ENCODE measurements around the gene EIF2A. TPM values are rescaled to one million over a fixed set of nuclear protein-coding genes. Genes with fewer than 3 reads are reported as not detected.

Gene EIF2A
- total and polyA plus RNA-seq, 2 of the 13 experiments (the other 11 are each of a cell fraction or from before 2014, with no cell fraction given), result 124 to 139 TPM

DNA sequence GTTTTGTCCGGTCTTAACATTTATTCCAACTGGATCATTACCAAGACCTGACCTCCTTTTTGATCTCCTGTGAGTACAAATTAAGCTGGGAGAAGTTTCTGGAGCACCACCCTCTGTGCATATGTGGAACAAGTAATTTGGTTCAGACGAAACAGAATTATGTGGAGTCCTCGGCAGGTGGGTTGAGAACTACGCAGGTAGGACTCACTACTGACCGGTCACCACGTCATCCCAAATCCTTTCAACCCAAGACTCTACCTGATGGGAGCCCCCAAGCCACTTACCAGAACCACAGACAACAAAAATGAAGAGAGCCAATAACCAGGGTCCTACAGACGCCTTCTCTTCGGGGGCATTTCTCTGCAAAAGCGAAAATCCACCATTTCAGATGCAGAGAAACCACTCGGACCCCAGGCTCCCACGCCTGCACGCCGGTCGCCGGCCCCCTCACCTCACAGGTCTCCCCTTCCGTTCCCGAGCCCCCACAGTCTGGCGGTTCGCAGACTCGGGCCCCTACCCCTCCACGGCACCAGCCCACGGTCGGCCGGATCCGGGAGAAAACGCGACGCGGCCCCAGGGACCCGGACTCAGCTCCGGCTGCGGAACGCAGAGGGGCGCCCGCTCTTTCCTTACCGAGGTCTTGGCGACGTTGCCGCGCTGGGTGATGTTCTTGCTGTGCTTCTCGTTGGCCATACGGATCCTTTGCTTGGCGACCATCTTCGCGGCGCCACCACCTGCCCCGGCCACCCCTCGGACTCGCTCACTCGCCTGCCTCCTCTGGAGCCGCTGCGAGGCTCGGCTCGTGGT, 965 bp upstream of the EIF2A start (continued):
- TF ChIP-seq, protein P1, sequence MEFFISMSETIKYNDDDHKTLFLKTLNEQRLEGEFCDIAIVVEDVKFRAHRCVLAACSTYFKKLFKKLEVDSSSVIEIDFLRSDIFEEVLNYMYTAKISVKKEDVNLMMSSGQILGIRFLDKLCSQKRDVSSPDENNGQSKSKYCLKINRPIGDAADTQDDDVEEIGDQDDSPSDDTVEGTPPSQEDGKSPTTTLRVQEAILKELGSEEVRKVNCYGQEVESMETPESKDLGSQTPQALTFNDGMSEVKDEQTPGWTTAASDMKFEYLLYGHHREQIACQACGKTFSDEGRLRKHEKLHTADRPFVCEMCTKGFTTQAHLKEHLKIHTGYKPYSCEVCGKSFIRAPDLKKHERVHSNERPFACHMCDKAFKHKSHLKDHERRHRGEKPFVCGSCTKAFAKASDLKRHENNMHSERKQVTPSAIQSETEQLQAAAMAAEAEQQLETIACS (CRISPR knock-in tag; IDR thresholded peaks at IDR 0.05), result 0 out of 2 replicates have a peak, but pooled peaks have one; percentile 18
- 0 out of 2 replicates have a peak, but pooled peaks have one; percentile 6 for TF ChIP-seq ZNF563 (CRISPR knock-in tag; IDR thresholded peaks at IDR 0.05)
- TF ChIP-seq IKZF4 (CRISPR knock-in tag; IDR thresholded peaks at IDR 0.05; ENCODE audit: borderline replicate concordance, low read depth, not compliant biosample characterization), result no peak
- no peak for TF ChIP-seq DPF2 (CRISPR knock-in tag; IDR thresholded peaks at IDR 0.05; ENCODE audit: borderline replicate concordance, low read depth)
- no peak for TF ChIP-seq RORA (CRISPR knock-in tag; IDR thresholded peaks at IDR 0.05)
- no peak for TF ChIP-seq RFX5 (IDR thresholded peaks at IDR 0.05; ENCODE audit: low read depth, low read length)
- TF ChIP-seq RBAK (CRISPR knock-in tag; IDR thresholded peaks at IDR 0.05), result no peak
- TF ChIP-seq, protein P2, sequence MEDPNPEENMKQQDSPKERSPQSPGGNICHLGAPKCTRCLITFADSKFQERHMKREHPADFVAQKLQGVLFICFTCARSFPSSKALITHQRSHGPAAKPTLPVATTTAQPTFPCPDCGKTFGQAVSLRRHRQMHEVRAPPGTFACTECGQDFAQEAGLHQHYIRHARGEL (CRISPR knock-in tag; IDR thresholded peaks at IDR 0.05), result peak; percentile 63; the same call in 1 of the 2 replicates
- TF ChIP-seq RFX1 (IDR thresholded peaks at IDR 0.05), result no peak
- TF ChIP-seq, protein P3, sequence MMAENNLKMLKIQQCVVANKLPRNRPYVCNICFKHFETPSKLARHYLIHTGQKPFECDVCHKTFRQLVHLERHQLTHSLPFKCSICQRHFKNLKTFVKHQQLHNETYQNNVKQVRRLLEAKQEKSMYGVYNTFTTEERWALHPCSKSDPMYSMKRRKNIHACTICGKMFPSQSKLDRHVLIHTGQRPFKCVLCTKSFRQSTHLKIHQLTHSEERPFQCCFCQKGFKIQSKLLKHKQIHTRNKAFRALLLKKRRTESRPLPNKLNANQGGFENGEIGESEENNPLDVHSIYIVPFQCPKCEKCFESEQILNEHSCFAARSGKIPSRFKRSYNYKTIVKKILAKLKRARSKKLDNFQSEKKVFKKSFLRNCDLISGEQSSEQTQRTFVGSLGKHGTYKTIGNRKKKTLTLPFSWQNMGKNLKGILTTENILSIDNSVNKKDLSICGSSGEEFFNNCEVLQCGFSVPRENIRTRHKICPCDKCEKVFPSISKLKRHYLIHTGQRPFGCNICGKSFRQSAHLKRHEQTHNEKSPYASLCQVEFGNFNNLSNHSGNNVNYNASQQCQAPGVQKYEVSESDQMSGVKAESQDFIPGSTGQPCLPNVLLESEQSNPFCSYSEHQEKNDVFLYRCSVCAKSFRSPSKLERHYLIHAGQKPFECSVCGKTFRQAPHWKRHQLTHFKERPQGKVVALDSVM (CRISPR knock-in tag; IDR thresholded peaks at IDR 0.05), result 0 out of 2 replicates have a peak, but pooled peaks have one; percentile 46
- TF ChIP-seq, protein P4, sequence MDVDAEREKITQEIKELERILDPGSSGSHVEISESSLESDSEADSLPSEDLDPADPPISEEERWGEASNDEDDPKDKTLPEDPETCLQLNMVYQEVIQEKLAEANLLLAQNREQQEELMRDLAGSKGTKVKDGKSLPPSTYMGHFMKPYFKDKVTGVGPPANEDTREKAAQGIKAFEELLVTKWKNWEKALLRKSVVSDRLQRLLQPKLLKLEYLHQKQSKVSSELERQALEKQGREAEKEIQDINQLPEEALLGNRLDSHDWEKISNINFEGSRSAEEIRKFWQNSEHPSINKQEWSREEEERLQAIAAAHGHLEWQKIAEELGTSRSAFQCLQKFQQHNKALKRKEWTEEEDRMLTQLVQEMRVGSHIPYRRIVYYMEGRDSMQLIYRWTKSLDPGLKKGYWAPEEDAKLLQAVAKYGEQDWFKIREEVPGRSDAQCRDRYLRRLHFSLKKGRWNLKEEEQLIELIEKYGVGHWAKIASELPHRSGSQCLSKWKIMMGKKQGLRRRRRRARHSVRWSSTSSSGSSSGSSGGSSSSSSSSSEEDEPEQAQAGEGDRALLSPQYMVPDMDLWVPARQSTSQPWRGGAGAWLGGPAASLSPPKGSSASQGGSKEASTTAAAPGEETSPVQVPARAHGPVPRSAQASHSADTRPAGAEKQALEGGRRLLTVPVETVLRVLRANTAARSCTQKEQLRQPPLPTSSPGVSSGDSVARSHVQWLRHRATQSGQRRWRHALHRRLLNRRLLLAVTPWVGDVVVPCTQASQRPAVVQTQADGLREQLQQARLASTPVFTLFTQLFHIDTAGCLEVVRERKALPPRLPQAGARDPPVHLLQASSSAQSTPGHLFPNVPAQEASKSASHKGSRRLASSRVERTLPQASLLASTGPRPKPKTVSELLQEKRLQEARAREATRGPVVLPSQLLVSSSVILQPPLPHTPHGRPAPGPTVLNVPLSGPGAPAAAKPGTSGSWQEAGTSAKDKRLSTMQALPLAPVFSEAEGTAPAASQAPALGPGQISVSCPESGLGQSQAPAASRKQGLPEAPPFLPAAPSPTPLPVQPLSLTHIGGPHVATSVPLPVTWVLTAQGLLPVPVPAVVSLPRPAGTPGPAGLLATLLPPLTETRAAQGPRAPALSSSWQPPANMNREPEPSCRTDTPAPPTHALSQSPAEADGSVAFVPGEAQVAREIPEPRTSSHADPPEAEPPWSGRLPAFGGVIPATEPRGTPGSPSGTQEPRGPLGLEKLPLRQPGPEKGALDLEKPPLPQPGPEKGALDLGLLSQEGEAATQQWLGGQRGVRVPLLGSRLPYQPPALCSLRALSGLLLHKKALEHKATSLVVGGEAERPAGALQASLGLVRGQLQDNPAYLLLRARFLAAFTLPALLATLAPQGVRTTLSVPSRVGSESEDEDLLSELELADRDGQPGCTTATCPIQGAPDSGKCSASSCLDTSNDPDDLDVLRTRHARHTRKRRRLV (CRISPR knock-in tag; IDR thresholded peaks at IDR 0.05), result no peak
- TF ChIP-seq, protein P5, sequence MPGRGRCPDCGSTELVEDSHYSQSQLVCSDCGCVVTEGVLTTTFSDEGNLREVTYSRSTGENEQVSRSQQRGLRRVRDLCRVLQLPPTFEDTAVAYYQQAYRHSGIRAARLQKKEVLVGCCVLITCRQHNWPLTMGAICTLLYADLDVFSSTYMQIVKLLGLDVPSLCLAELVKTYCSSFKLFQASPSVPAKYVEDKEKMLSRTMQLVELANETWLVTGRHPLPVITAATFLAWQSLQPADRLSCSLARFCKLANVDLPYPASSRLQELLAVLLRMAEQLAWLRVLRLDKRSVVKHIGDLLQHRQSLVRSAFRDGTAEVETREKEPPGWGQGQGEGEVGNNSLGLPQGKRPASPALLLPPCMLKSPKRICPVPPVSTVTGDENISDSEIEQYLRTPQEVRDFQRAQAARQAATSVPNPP (CRISPR knock-in tag; IDR thresholded peaks at IDR 0.05), result peak; percentile 85
- TF ChIP-seq ZNF558 (CRISPR knock-in tag; IDR thresholded peaks at IDR 0.05; ENCODE audit: borderline replicate concordance), result 0 out of 2 replicates have a peak, but pooled peaks have one; percentile 11
- no peak for TF ChIP-seq THYN1 (CRISPR knock-in tag; IDR thresholded peaks at IDR 0.05; ENCODE audit: borderline replicate concordance, low read depth)
- no peak for TF ChIP-seq RCOR2 (CRISPR knock-in tag; IDR thresholded peaks at IDR 0.05)
- no peak for TF ChIP-seq ARHGAP35 (CRISPR knock-in tag; IDR thresholded peaks at IDR 0.05; ENCODE audit: borderline replicate concordance)
- TF ChIP-seq DNMT3B (CRISPR knock-in tag; conservative IDR thresholded peaks at IDR 0.05), result 0 out of 2 replicates have a peak, but pooled peaks have one; percentile 4
- TF ChIP-seq HNRNPUL1 (IDR thresholded peaks at IDR 0.05; ENCODE audit: low read depth, low read length), result no peak
- TF ChIP-seq KDM3A (CRISPR knock-in tag; IDR thresholded peaks at IDR 0.05; ENCODE audit: low read depth), result no peak
